Endothelial cell of umbilical vein (primary cell): ENCODE results near the gene DUSP14. TPM values are rescaled to one million over a fixed set of nuclear protein-coding genes. Genes with fewer than 3 reads are reported as not detected.

ENCODE experiments used
- BruUV-seq: library from RNA; stranded (reverse); fragments of 400-500 nt; replicated peaks from 2 replicates; lab custom pipeline; 2021; lab: Mats Ljungman, UMichigan
- CTCF ChIA-PET: fragments of 300-600, 350-600 bp; sonication (Branson Sonifier 250); formaldehyde crosslinking; loops from one replicate; lab custom pipeline; 2021; ENCODE audit warnings: antibody characterized with exemption, inconsistent platforms; lab: Charles Lee
- POLR2A ChIA-PET: fragments of 300-600, 350-600 bp; sonication (Branson Sonifier 250); formaldehyde crosslinking; loops from one replicate; lab custom pipeline; 2021; ENCODE audit warnings: antibody characterized with exemption, inconsistent platforms; lab: Charles Lee
- DNase-seq: peaks from one replicate; pipeline ENCODE4 v3.0.0-alpha.2; 2011; ENCODE audit warnings: low read depth, low spot score
- FAIRE-seq: peaks from 2 replicates; lab custom pipeline; 2011; peaks lifted over from hg19 to GRCh38; lab: Jason Lieb, UNC
- H2AFZ ChIP-seq: 2 replicates; pipeline ENCODE4 v1.6.0; 2012; ENCODE audit warnings: low read depth, low read length, control low read depth, inconsistent platforms
- H3K27ac ChIP-seq: 2 replicates; pipeline ENCODE4 v1.5.1; 2011; ENCODE audit warnings: low read depth, mild to moderate bottlenecking, control low read depth, low read length, moderate library complexity; ENCODE audit not compliant: insufficient read depth
- H3K27me3 ChIP-seq, 2 experiments: 2 replicates each; pipeline versions ENCODE4 v1.6.0 to v1.6.1; 2011; ENCODE audit warnings: low read length in 2 of 2, mixed read lengths in 1 of 2; ENCODE audit not compliant: control insufficient read depth in 2 of 2, insufficient read depth in 2 of 2
- H3K36me3 ChIP-seq, 2 experiments: 2 replicates in 1 of 2; 3 replicates in 1 of 2; pipeline ENCODE4 v1.5.1; 2011; ENCODE audit warnings: low read length in 2 of 2, mild to moderate bottlenecking in 1 of 2, moderate library complexity in 1 of 2; ENCODE audit not compliant: control insufficient read depth in 2 of 2, insufficient read depth in 2 of 2; ENCODE audit errors: extremely low read depth in 1 of 2
- H3K4me1 ChIP-seq: 3 replicates; pipeline ENCODE4 v1.5.1; 2011; ENCODE audit warnings: mild to moderate bottlenecking, low read length; ENCODE audit not compliant: control insufficient read depth, insufficient read depth; ENCODE audit errors: extremely low read depth
- H3K4me2 ChIP-seq: 2 replicates; pipeline ENCODE4 v1.6.1; 2011; ENCODE audit warnings: low read length, control low read depth, mixed read lengths; ENCODE audit not compliant: insufficient read depth
- H3K4me3 ChIP-seq, 3 experiments: fragments of 200-600 bp in 1 of 3; sonication (generic), shearing (Covaris generic) in 1 of 3; replicated peaks in 1 of 3; 2 replicates each; pipeline ENCODE4 v1.5.1; 2011 to 2016; ENCODE audit warnings: control low read depth in 3 of 3, low read length in 3 of 3, mild to moderate bottlenecking in 2 of 3, inconsistent platforms in 1 of 3, low read depth in 1 of 3, moderate library complexity in 1 of 3; ENCODE audit not compliant: insufficient read depth in 1 of 3
- H3K79me2 ChIP-seq: 2 replicates; pipeline ENCODE4 v1.6.0; 2012; ENCODE audit warnings: low read length, inconsistent platforms; ENCODE audit not compliant: control insufficient read depth, insufficient read depth
- H3K9ac ChIP-seq: replicated peaks from 2 replicates; pipeline ENCODE3; 2011; ENCODE audit warnings: low read length, control low read depth; ENCODE audit not compliant: insufficient read depth; ENCODE audit errors: extremely low read depth
- H3K9me1 ChIP-seq: replicated peaks from 3 replicates; pipeline ENCODE4 v1.6.0; 2011; ENCODE audit warnings: mild to moderate bottlenecking, low read length; ENCODE audit not compliant: control insufficient read depth, insufficient read depth; ENCODE audit errors: extremely low read depth
- H3K9me3 ChIP-seq: replicated peaks from 2 replicates; pipeline ENCODE4 v1.5.1; 2012; ENCODE audit warnings: low read length, inconsistent platforms; ENCODE audit not compliant: control insufficient read depth, insufficient read depth
- H4K20me1 ChIP-seq: replicated peaks from 2 replicates; pipeline ENCODE3; 2011; ENCODE audit warnings: mild to moderate bottlenecking, low read length; ENCODE audit not compliant: control insufficient read depth, insufficient read depth; ENCODE audit errors: extremely low read depth
- EZH2 ChIP-seq: IDR thresholded peaks from 2 replicates; pipeline ENCODE4 v1.6.1; 2012; ENCODE audit warnings: borderline replicate concordance, low read depth, mild to moderate bottlenecking, moderate library complexity, low read length, inconsistent platforms; ENCODE audit not compliant: severe bottlenecking
- FOS ChIP-seq: IDR thresholded peaks from 2 replicates; pipeline ENCODE4 v1.6.1; 2011; ENCODE audit warnings: mild to moderate bottlenecking, low read length, moderate library complexity, borderline replicate concordance; ENCODE audit not compliant: insufficient read depth
- GATA2 ChIP-seq: IDR thresholded peaks from 2 replicates; pipeline ENCODE4 v1.7.0; 2011; ENCODE audit warnings: low read depth, mild to moderate bottlenecking, moderate library complexity, mixed read lengths, low read length; ENCODE audit not compliant: insufficient read length, insufficient read depth
- JUN ChIP-seq: IDR thresholded peaks from 2 replicates; pipeline ENCODE4 v1.6.1; 2011; ENCODE audit warnings: borderline replicate concordance, low read depth; ENCODE audit not compliant: insufficient read length, insufficient read depth
- MYC ChIP-seq: IDR thresholded peaks from one replicate; pipeline ENCODE4 v1.6.1; 2011; ENCODE audit warnings: mild to moderate bottlenecking, low read depth, low read length
- POLR2A ChIP-seq: IDR thresholded peaks from 2 replicates; pipeline ENCODE4 v1.6.1; 2012; ENCODE audit warnings: low read depth, mild to moderate bottlenecking, control low read depth, low read length
- POLR2AphosphoS5 ChIP-seq: IDR thresholded peaks from 2 replicates; pipeline ENCODE4 v1.6.1; 2012; ENCODE audit warnings: low read depth, mild to moderate bottlenecking, control low read depth, low read length, moderate library complexity; ENCODE audit not compliant: insufficient read depth
- dilution Hi-C: fragments of 300-500 bp; cut with MboI; formaldehyde crosslinking; loops from one replicate; pipeline ENCODE4 v1.15.0; 2019; ENCODE audit warnings: low sequenced_read_pairs; ENCODE audit not compliant: extremely low pct_ligation_motif_present
- intact Hi-C: fragments of 100-400 bp; cut with micrococcal nuclease; formaldehyde crosslinking; loops from one replicate; pipeline ENCODE4 v1.10.0; 2022
- polyA plus RNA-seq, 4 experiments: library from polyadenylated mRNA; depleted of rRNA in 3 of 4; stranded (reverse) in 3 of 4; unstranded in 1 of 4; fragments of >200 nt; gene quantifications; 2 replicates each; pipeline versions ENCODE4 v1.2.1 to v1.2.3, GENCODE V29; 2011 to 2012; ENCODE audit warnings: missing spikeins in 1 of 4
- total RNA-seq: library from RNA; stranded (reverse); gene quantifications from 2 replicates; pipeline ENCODE4 v1.2.3, GENCODE V29; 2021
- TF ChIP-seq, protein P1 (sequence below), 2 donors: IDR thresholded peaks; 1 replicate in 1 of 2; 2 replicates in 1 of 2; pipeline ENCODE4 v1.5.1; 2011; ENCODE audit warnings: low read length in 2 of 2, mild to moderate bottlenecking in 2 of 2, moderate library complexity in 2 of 2, control low read depth in 1 of 2, inconsistent platforms in 1 of 2, low read depth in 1 of 2; ENCODE audit not compliant: insufficient read depth in 1 of 2; ENCODE audit errors: extremely low read depth in 1 of 2
- TF ChIP-seq, protein P2 (sequence below): IDR thresholded peaks from 2 replicates; pipeline ENCODE4 v1.6.1; 2011; ENCODE audit not compliant: insufficient read depth, insufficient read length

DUSP14 gene
- total and polyA plus RNA-seq, 2 donors (not counting 3 experiments of a cell fraction or from before 2014, with no cell fraction given) = 36.4 to 62.5 TPM

DNA sequence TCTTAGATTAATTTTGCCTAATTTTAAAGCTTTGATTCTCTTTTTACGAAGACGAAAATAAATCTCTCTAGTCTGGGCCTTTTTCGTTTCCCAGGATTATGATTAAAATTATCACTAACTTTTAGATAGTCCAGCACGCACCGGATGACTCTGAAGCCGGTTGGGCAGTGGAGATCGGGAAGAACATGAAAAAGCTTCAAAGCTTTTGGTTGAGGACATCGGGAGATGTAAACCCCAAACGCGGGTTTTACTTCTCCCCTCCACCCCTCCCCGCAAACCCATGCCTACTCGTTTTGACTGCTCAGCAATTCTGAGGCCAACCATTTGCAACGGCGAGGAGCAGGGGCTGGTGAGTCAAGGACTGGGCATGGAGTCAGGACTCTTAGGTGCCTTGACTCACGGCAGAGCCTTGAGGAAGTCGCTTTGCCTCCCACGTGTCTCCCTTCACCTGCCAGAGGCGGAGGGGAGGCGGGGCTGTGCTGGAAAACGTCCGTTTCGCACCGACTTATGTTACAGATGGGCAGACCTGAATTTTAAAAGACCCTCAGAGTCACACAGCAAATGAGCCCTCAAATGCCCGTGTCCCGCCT, 989 bp upstream of the DUSP14 start:
- Histone ChIP-seq H2AFZ (peak overlapping the region; percentile 75), H4K20me1 (peaks cover 2% of the 10 kb centered on the region), H3K9me3 (no peaks in the 10 kb centered on the region), H3K27me3 (no peaks in the 10 kb centered on the region), H3K79me2 (peaks cover 32% of the 10 kb centered on the region), H3K9ac (peak overlapping the region; percentile 83), H3K4me1 (peaks cover 34% of the 10 kb centered on the region), H3K4me3 (peak overlapping the region; percentile 0 to 65 (median 65)), H3K9me1 (no peaks in the 10 kb centered on the region), H3K4me2 (peak overlapping the region; percentile 65), H3K36me3 (no peaks in the 10 kb centered on the region), H3K27ac (peak overlapping the region; percentile 77)
- ChIA-PET CTCF (interaction anchor here (1.0 to 1.5 kb wide), 6 partner anchors 8 to 115 kb away, joined by 3 to 6 read pairs (median 4); no protein-coding TSS in a partner anchor), POLR2A (interaction anchor here (1.1 kb wide), 1 partner anchor 12 kb away, joined by 8 read pairs; no protein-coding TSS in a partner anchor)
- no peak for TF ChIP-seq EZH2
- TF ChIP-seq MYC = no peak
- peak; percentile 35 for TF ChIP-seq FOS
- TF ChIP-seq POLR2AphosphoS5 = peak; percentile 40
- TF ChIP-seq GATA2 = no peak
- TF ChIP-seq JUN = peak; percentile 10
- TF ChIP-seq POLR2A = no peak
- TF ChIP-seq, protein P1, sequence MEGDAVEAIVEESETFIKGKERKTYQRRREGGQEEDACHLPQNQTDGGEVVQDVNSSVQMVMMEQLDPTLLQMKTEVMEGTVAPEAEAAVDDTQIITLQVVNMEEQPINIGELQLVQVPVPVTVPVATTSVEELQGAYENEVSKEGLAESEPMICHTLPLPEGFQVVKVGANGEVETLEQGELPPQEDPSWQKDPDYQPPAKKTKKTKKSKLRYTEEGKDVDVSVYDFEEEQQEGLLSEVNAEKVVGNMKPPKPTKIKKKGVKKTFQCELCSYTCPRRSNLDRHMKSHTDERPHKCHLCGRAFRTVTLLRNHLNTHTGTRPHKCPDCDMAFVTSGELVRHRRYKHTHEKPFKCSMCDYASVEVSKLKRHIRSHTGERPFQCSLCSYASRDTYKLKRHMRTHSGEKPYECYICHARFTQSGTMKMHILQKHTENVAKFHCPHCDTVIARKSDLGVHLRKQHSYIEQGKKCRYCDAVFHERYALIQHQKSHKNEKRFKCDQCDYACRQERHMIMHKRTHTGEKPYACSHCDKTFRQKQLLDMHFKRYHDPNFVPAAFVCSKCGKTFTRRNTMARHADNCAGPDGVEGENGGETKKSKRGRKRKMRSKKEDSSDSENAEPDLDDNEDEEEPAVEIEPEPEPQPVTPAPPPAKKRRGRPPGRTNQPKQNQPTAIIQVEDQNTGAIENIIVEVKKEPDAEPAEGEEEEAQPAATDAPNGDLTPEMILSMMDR (IDR thresholded peaks at IDR 0.05; ENCODE audit: extremely low read depth in 1 of 2, insufficient read depth in 1 of 2, low read depth in 1 of 2, low read length in 2 of 2) = no peak
- TF ChIP-seq, protein P2, sequence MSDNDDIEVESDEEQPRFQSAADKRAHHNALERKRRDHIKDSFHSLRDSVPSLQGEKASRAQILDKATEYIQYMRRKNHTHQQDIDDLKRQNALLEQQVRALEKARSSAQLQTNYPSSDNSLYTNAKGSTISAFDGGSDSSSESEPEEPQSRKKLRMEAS = peak; percentile 52
- BruUV-seq = no TSS peak
- intact Hi-C loops = loop anchor here (1.0 to 5.0 kb wide), 4 partner anchors 11 to 119 kb away; partner anchors contain the start of gene SYNRG
- FAIRE-seq (no peak), DNase-seq (peak; percentile 86)
- dilution Hi-C loops = no loop called here
